Small intestine (tissue), 7 donors: ENCODE data around the gene FAM53B. TPM values are rescaled to one million over a fixed set of nuclear protein-coding genes. Genes with fewer than 3 reads are reported as not detected.
"Not testable (repeated sequence)": the region's sequence is repeated elsewhere in the genome, so short reads cannot be mapped to it uniquely, and the experiment has no call there.

ENCODE experiments used
- DNase-seq, 2 donors: peaks; one replicate each; pipeline versions ENCODE4 v3.0.0 to v3.0.0-alpha.2; 2013
- FAIRE-seq: peaks from 2 replicates; lab custom pipeline; 2012; peaks lifted over from hg19 to GRCh38; lab: Jason Lieb, UNC
- H3K27ac ChIP-seq, 3 donors: one replicate each; pipeline ENCODE4 v1.5.1; 2013; ENCODE audit warnings: low read length in 2 of 3, mild to moderate bottlenecking in 2 of 3, control low read depth in 1 of 3, inconsistent platforms in 1 of 3, low read depth in 1 of 3, moderate library complexity in 1 of 3
- H3K27me3 ChIP-seq, 3 donors: one replicate each; pipeline ENCODE4 v1.6.1; 2013; ENCODE audit warnings: low read length in 3 of 3, inconsistent platforms in 1 of 3; ENCODE audit not compliant: control insufficient read depth in 3 of 3, insufficient read depth in 3 of 3
- H3K36me3 ChIP-seq, 3 donors: one replicate each; pipeline ENCODE4 v1.6.1; 2013; ENCODE audit warnings: low read length in 3 of 3, inconsistent platforms in 1 of 3, low read depth in 1 of 3, mild to moderate bottlenecking in 1 of 3, moderate library complexity in 1 of 3; ENCODE audit not compliant: control insufficient read depth in 3 of 3, insufficient read depth in 2 of 3
- H3K4me1 ChIP-seq, 3 donors: one replicate each; pipeline ENCODE4 v1.6.1; 2013; ENCODE audit warnings: low read length in 2 of 3, inconsistent platforms in 1 of 3, low read depth in 1 of 3, mild to moderate bottlenecking in 1 of 3, moderate library complexity in 1 of 3; ENCODE audit not compliant: control insufficient read depth in 3 of 3, insufficient read depth in 2 of 3
- H3K4me3 ChIP-seq, 3 donors: one replicate each; pipeline ENCODE4 v1.5.1; 2013; ENCODE audit warnings: low read length in 3 of 3, control low read depth in 1 of 3, inconsistent platforms in 1 of 3, low read depth in 1 of 3, mild to moderate bottlenecking in 1 of 3, moderate library complexity in 1 of 3
- H3K9me3 ChIP-seq, 2 donors: one replicate each; pipeline ENCODE4 v1.6.1; 2013; ENCODE audit warnings: low read depth in 1 of 2, low read length in 1 of 2; ENCODE audit not compliant: control insufficient read depth in 2 of 2, insufficient read depth in 1 of 2
- WGBS, 3 donors: extraction: QIAGEN DNeasy Blood & Tissue Kit; methylation state at CpG; one replicate each; pipeline ENCODE4 v1.1.7; 2013; 5-methylcytosine and 5-hydroxymethylcytosine counted together
- polyA plus RNA-seq, 4 donors: library from polyadenylated mRNA; stranded (reverse) in 3 of 4; unstranded in 1 of 4; fragments of 200-250 nt in 3 of 4; fragments of 120-200 nt in 1 of 4; gene quantifications; one replicate each; pipeline versions ENCODE4 v1.2.1 to v1.2.3, GENCODE V29; 2013
- donor health status: healthy with polysubstance abuse.
- donor health status: control.
- donor health status: control.
- donor health status: Bipolar disorder and iron deficiency.
- donor health status: healthy.

FAM53B gene
- polyA plus RNA-seq, 4 donors = 15.1 to 30.2 (median 22.8) TPM

DNA sequence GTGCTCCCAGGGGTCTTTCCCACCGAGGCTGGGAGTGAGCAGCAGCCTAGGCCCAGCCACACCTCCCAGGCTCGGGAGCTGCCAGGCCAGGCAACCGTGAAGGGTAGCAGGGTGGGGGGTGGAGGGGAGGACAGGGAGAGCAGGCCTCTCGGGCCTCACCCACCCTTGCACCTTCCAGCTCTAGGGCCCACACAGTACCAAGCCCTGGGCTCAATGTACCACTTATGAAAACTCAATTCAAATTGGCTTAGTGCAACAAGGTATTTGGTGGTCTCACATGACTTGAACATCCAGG, 127.4 kb downstream of the FAM53B start:
- DNase-seq = no peak
- 71 to 84% (median 71%) methylated on average over 4 of the region's 4 CpGs for WGBS, 3 donors
- Histone ChIP-seq H3K9me3 (no peaks in the 10 kb centered on the region), H3K4me1 (peaks cover 0 to 8% (median 0%) of the 10 kb centered on the region in 3 donors), H3K4me3 (no peak overlapping the region), H3K27me3 (no peaks in the 10 kb centered on the region), H3K27ac (no peak overlapping the region), H3K36me3 (peaks cover 0 to 81% (median 6%) of the 10 kb centered on the region in 3 donors)
- no peak for FAIRE-seq

DNA sequence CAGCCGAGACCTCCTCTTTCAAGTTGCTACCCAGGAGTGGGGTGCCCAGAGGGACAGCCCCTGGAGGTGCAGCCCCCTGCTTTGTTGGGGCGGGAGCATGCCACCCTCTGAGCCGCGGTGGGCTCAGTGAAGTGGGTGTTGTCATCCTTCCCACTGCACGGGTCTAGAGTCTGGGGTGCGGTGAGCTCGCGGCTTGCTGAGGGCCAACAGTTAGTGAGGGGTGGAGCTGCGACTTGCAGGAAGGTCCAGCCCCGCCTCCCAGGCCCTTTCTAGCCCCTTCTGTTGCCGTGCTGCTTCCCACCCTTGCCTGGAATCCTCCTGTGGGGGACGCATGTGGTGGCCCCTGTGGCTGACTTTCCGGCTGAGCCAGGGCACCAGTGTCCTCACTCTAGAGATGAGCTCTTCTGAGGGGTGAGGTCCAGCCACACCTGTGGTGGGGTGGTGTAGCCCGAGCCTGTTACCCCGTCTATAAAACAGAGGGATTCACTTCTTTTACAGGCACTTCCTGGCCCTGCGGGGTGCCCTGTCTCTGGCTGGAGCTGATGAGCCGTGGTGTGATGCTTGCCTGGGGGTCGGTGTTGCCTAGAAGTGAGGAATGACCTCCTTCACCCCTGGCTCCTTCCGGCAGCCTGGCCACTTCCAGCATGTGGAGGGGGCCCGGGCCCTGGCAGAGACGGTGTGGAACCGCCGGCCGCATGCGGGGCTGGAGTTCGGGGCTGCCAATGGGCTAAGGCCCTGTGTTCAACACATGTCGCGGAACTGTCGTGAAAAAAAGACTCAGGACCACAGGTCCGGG, 127.9 kb downstream of the FAM53B start:
- Histone ChIP-seq H3K4me3 (no peak overlapping the region), H3K9me3 (no peaks in the 10 kb centered on the region), H3K4me1 (peaks cover 0 to 8% (median 0%) of the 10 kb centered on the region in 3 donors), H3K36me3 (peaks cover 0 to 78% (median 5%) of the 10 kb centered on the region in 3 donors), H3K27ac (no peak overlapping the region), H3K27me3 (no peaks in the 10 kb centered on the region)
- DNase-seq (no peak), FAIRE-seq (no peak)
- WGBS, 3 donors = 87 to 88% (median 88%) methylated on average over 27 to 30 of the region's 30 CpGs

DNA sequence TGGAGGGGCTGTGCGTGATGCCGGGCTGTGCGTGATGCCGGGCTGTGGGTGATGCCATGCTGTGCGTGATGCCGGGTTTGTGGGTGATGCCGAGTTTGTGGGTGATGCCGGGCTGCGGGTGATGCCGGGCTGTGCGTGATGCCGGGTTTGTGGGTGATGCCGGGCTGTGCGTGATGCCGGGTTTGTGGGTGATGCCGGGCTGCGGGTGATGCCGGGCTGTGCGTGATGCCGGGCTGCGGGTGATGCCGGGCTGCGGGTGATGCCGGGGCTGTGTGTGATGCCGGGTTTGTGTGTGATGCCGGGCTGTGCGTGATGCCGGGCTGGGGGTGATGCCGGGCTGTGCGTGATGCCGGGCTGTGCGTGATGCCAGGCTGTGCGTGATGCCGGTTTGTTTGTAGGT, 128.9 kb downstream of the FAM53B start:
- H3K4me3 ChIP-seq = no peak overlapping the region
- peaks cover 0 to 72% (median 5%) of the 10 kb centered on the region in 3 donors for H3K36me3 ChIP-seq
- no peak overlapping the region for H3K27ac ChIP-seq
- H3K27me3 ChIP-seq = no peaks in the 10 kb centered on the region
- DNase-seq (no peak), FAIRE-seq (no peak)
- H3K9me3 ChIP-seq = no peaks in the 10 kb centered on the region
- peaks cover 0 to 8% (median 0%) of the 10 kb centered on the region in 3 donors for H3K4me1 ChIP-seq
- 96 to 97% (median 97%) methylated on average over 30 to 34 of the region's 34 CpGs for whole genome bisulfite sequencing, 3 donors

DNA sequence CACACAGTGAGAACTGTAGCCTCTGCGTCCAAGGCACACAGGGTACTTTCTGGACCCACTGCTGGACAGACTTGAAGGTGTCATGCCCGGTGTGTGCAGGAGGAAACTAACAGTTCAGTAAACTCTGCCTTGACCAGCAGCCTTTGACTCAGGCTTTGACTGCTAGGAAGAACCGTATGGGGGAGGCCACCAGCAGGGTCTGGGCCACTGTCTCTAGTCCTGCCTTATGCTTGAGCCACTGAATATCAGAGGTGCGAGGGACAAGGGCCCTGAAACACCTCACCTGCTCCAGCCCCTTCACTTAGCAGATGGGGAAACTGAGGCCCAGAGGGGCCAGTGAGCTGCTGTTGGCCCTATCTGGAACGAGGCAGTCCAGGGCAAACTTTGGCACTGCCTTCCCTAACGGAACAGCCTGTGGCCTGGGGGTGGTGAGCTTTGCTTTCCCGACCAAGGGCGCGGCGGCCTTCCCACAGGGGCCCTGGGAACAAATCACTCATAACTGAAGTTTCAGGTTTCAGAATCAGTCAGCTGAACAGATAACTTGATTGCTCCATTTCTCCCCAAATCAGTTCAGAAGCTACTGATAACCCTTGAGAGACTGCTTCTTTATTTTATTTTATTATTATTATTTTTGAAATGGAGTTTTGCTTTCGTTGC, 130.0 kb downstream of the FAM53B start:
- DNase-seq = no peak
- WGBS, 3 donors = 66 to 73% (median 71%) methylated on average over 11 of the region's 11 CpGs

DNA sequence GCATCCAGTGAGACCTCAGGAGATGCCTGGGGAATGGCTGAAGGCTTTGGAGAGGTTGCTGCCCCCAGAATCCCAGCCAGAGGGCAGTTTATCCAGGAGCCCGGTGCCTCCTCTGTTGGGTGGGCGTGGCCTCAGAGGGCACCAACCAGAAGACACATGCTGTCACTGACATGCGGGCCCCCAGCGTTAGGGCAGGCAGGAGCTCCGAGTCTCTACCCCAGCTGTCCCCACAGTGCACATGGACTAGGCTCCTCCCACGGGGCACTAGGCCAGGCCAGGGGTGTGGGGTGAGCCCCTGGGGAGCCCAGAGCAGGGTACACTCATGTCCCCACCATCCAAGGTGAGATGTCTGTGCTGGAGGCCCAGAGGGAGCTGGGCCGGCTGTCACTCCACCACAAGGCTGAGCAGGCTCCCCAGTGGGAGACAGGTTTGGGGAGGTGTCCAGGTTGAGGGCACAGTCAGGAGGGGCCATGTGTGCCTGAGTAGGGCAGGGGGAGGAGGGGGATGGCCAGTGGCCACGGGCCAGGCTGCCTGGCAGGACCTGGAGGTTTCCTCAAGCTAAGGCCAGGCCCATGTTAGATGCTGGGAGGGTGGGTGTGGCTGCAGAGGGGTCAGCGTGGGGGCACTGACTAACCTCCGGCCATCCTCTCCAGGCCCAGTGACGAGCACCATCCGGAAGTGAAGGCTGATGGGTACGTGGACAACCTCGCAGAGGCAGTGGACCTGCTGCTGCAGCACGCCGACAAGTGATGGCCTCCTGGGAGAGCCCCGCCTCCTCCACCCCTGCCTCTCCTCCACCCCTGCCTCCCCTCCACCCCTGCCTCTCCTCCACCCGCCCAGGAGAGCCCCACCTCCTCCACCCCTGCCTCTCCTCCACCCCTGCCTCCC, 131.3 kb downstream of the FAM53B start:
- peaks cover 0 to 5% (median 0%) of the 10 kb centered on the region in 3 donors for H3K4me1 ChIP-seq
- DNase-seq = peak in 1 of 2 donors; percentile 42
- no peaks in the 10 kb centered on the region for H3K9me3 ChIP-seq
- H3K27me3 ChIP-seq = no peaks in the 10 kb centered on the region
- WGBS, 3 donors = 52 to 60% (median 53%) methylated on average over 16 to 18 of the region's 18 CpGs
- H3K4me3 ChIP-seq = no peak overlapping the region
- peak overlapping the region in 2 of 3 donors; percentile 18 to 20 for H3K27ac ChIP-seq
- FAIRE-seq = no peak
- H3K36me3 ChIP-seq = peaks cover 0 to 60% (median 4%) of the 10 kb centered on the region in 3 donors

More for the DNA sequence above, 130.0 kb downstream of the FAM53B start:
- no peak for FAIRE-seq
- Histone ChIP-seq H3K4me3 (no peak overlapping the region), H3K27ac (peak overlapping the region in 1 of 3 donors; percentile 34), H3K9me3 (no peaks in the 10 kb centered on the region), H3K4me1 (peaks cover 0 to 5% (median 0%) of the 10 kb centered on the region in 3 donors), H3K27me3 (no peaks in the 10 kb centered on the region), H3K36me3 (peaks cover 0 to 64% (median 5%) of the 10 kb centered on the region in 3 donors)

DNA sequence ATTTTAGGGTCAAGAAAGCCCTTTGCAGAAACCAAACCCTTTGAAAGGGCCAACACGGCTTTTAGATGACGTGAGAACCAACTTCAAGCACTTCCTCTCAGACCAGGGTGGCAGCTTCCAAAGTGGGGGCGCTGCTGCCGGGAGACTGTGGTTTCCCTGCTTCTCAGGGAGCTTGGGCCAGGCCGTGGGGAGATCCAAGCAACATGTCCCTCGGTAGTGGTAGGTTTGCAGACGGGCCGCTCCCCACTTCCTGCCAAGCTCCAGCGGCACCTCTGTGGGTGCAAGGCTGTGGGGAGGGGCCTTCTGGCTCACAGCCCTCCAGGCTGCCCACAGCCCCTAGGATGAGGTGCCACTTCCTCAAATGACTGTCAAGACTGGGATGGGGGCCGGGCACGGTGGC, 132.4 kb downstream of the FAM53B start:
- DNase-seq (peak in 1 of 2 donors; percentile 21), FAIRE-seq (no peak)
- peaks cover 0 to 5% (median 0%) of the 10 kb centered on the region in 3 donors for H3K4me1 ChIP-seq
- no peaks in the 10 kb centered on the region for H3K27me3 ChIP-seq
- H3K4me3 ChIP-seq = no peak overlapping the region
- H3K27ac ChIP-seq = no peak overlapping the region
- no peaks in the 10 kb centered on the region for H3K9me3 ChIP-seq
- WGBS, 3 donors = 61 to 88% (median 70%) methylated on average over 11 of the region's 11 CpGs
- peaks cover 0 to 49% (median 3%) of the 10 kb centered on the region in 3 donors for H3K36me3 ChIP-seq

DNA sequence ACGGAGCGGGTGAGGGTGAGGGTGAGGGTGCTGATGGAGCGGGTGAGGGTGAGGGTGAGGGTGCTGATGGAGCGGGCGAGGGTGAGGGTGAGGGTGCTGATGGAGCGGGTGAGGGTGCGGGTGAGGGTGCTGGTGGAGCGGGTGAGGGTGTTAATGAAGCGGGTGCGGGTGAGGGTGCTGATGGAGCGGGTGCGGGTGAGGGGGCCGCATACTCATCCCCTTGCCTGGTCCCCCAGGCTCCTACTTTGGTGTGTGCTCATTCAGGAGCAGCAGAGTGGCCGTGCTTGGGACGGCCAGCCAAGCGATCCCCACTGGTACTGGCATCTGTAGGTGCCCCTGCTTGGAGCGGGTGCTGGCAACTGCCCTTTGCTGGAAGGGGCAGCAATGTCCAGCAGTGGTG, 133.3 kb downstream of the FAM53B start:
- Histone ChIP-seq H3K4me1 (peaks cover 0 to 10% (median 0%) of the 10 kb centered on the region in 3 donors), H3K36me3 (peaks cover 0 to 40% (median 0%) of the 10 kb centered on the region in 3 donors)
- H3K27me3 ChIP-seq, H3K9me3 ChIP-seq, DNase-seq, H3K27ac ChIP-seq, H3K4me3 ChIP-seq, FAIRE-seq: not testable (repeated sequence)
- WGBS, 3 donors = 86 to 94% (median 87%) methylated on average over 10 to 16 of the region's 17 CpGs

DNA sequence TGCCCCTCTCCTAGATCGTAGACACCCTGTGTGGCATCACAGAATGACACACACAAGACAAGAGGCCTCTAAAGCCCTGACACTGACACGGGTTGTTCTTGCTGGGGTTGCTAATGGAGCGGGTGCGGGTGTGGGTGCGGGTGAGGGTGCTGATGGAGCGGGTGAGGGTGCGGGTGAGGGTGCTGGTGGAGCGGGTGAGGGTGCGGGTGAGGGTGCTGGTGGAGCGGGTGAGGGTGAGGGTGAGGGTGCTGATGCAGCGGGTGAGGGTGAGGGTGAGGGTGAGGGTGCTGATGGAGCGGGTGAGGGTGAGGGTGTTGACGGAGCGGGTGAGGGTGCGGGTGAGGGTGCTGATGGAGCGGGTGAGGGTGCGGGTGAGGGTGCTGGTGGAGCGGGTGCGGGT, 134.0 kb downstream of the FAM53B start:
- H3K4me3 ChIP-seq, H3K9me3 ChIP-seq, FAIRE-seq, H3K27ac ChIP-seq, H3K27me3 ChIP-seq, DNase-seq: not testable (repeated sequence)
- Histone ChIP-seq H3K4me1 (peaks cover 0 to 11% (median 0%) of the 10 kb centered on the region in 3 donors), H3K36me3 (peaks cover 0 to 36% (median 0%) of the 10 kb centered on the region in 3 donors)
- WGBS, 3 donors = 94 to 97% (median 95%) methylated on average over 13 to 19 of the region's 19 CpGs
